ACC112 (cell line): ENCODE data around the gene FKBP3.
"Not testable (repeated sequence)": the region's sequence is repeated elsewhere in the genome, so short reads cannot be mapped to it uniquely, and the experiment has no call there.

Source experiments
- H2AFZ ChIP-seq: fragments of 200-600 bp; sonication (generic); one replicate; pipeline ENCODE4 v1.6.0; 2017; ENCODE audit warnings: antibody characterized with exemption, low read length; ENCODE audit not compliant: unreplicated experiment
- H3K27ac ChIP-seq: fragments of 200-600 bp; sonication (generic); 2 replicates; pipeline ENCODE4 v1.5.1; 2014; ENCODE audit warnings: low read depth, mild to moderate bottlenecking, antibody characterized with exemption, low read length, moderate library complexity
- H3K27me3 ChIP-seq: fragments of 200-600 bp; sonication (generic); 2 replicates; pipeline ENCODE4 v1.6.1; 2014; ENCODE audit warnings: mild to moderate bottlenecking, antibody characterized with exemption, low read length, moderate library complexity, mixed read lengths; ENCODE audit not compliant: insufficient read depth
- H3K36me3 ChIP-seq: fragments of 200-600 bp; sonication (generic); 2 replicates; pipeline ENCODE4 v1.6.1; 2016; ENCODE audit warnings: mild to moderate bottlenecking, antibody characterized with exemption, low read length, moderate library complexity, mixed read lengths; ENCODE audit not compliant: insufficient read depth
- H3K4me1 ChIP-seq: fragments of 200-600 bp; sonication (generic); one replicate; pipeline ENCODE4 v1.6.1; 2016; ENCODE audit warnings: low read length, mixed read lengths; ENCODE audit not compliant: insufficient read depth, unreplicated experiment, control insufficient read depth
- H3K4me3 ChIP-seq: fragments of 200-600 bp; sonication (generic); 2 replicates; pipeline ENCODE4 v1.5.1; 2014; ENCODE audit warnings: mild to moderate bottlenecking, low read depth, low read length
- H3K79me2 ChIP-seq: fragments of 200-600 bp; sonication (generic); one replicate; pipeline ENCODE4 v1.6.0; 2016; ENCODE audit warnings: low read length; ENCODE audit not compliant: control insufficient read depth, unreplicated experiment, insufficient read depth

The FKBP3 gene

GRCh38 chr14:45083617-45083975, 50.7 kb downstream of the FKBP3 start:
- Histone ChIP-seq H3K36me3 (no peaks in the 10 kb centered on the region), H3K4me1 (peaks cover 12% of the 10 kb centered on the region), H3K79me2 (peaks cover 46% of the 10 kb centered on the region), H2AFZ (peak overlapping the region; percentile 93), H3K27ac (no peak overlapping the region), H3K4me3 (peak overlapping the region; percentile 96), H3K27me3 (no peaks in the 10 kb centered on the region)

GRCh38 chr14:45082420-45082819, 51.9 kb downstream of the FKBP3 start:
- H3K79me2 ChIP-seq, result peaks cover 35% of the 10 kb centered on the region
- H3K4me3 ChIP-seq, result no peak overlapping the region
- no peak overlapping the region for H3K27ac ChIP-seq
- H3K36me3 ChIP-seq, result no peaks in the 10 kb centered on the region
- H2AFZ ChIP-seq, result no peak overlapping the region
- H3K4me1 ChIP-seq, result peaks cover 4% of the 10 kb centered on the region
- H3K27me3 ChIP-seq, result no peaks in the 10 kb centered on the region

- H3K27me3 ChIP-seq, H3K4me1 ChIP-seq, H3K4me3 ChIP-seq, H3K27ac ChIP-seq, H2AFZ ChIP-seq, H3K36me3 ChIP-seq: not testable (repeated sequence)
- H3K79me2 ChIP-seq, result peaks cover 22% of the 10 kb centered on the region
Observed at GRCh38 chr14:45081096-45081495, 53.2 kb downstream of the FKBP3 start.

- H3K27ac ChIP-seq, H3K36me3 ChIP-seq, H3K4me3 ChIP-seq, H3K4me1 ChIP-seq, H2AFZ ChIP-seq, H3K27me3 ChIP-seq: not testable (repeated sequence)
- peaks cover 16% of the 10 kb centered on the region for H3K79me2 ChIP-seq
Observed at GRCh38 chr14:45080416-45080968, 53.8 kb downstream of the FKBP3 start.

GRCh38 chr14:45078323-45078722, 56.0 kb downstream of the FKBP3 start:
- H3K4me3 ChIP-seq, result no peak overlapping the region
- no peak overlapping the region for H3K27ac ChIP-seq
- H3K79me2 ChIP-seq, result no peaks in the 10 kb centered on the region
- H3K4me1 ChIP-seq, result no peaks in the 10 kb centered on the region
- peaks cover 4% of the 10 kb centered on the region for H3K36me3 ChIP-seq
- no peaks in the 10 kb centered on the region for H3K27me3 ChIP-seq
- no peak overlapping the region for H2AFZ ChIP-seq

GRCh38 chr14:45073231-45073879, 60.9 kb downstream of the FKBP3 start:
- H3K4me3 ChIP-seq, result no peak overlapping the region
- H3K4me1 ChIP-seq, result no peaks in the 10 kb centered on the region
- no peaks in the 10 kb centered on the region for H3K79me2 ChIP-seq
- H3K36me3 ChIP-seq, result peaks cover 4% of the 10 kb centered on the region
- H3K27me3 ChIP-seq, result no peaks in the 10 kb centered on the region
- H2AFZ ChIP-seq, result no peak overlapping the region
- H3K27ac ChIP-seq, result no peak overlapping the region

GRCh38 chr14:45072126-45072525, 62.2 kb downstream of the FKBP3 start:
- Histone ChIP-seq H3K4me1 (no peaks in the 10 kb centered on the region), H3K79me2 (no peaks in the 10 kb centered on the region), H3K36me3 (peaks cover 4% of the 10 kb centered on the region), H3K27me3 (no peaks in the 10 kb centered on the region), H2AFZ (no peak overlapping the region), H3K27ac (no peak overlapping the region), H3K4me3 (no peak overlapping the region)

- Histone ChIP-seq H3K27me3 (no peaks in the 10 kb centered on the region), H2AFZ (no peak overlapping the region), H3K4me1 (no peaks in the 10 kb centered on the region), H3K27ac (no peak overlapping the region), H3K79me2 (no peaks in the 10 kb centered on the region), H3K4me3 (no peak overlapping the region), H3K36me3 (peaks cover 6% of the 10 kb centered on the region)
Observed at GRCh38 chr14:45070215-45070614, 64.1 kb downstream of the FKBP3 start.

- H3K4me3 ChIP-seq, result no peak overlapping the region
- no peaks in the 10 kb centered on the region for H3K79me2 ChIP-seq
Observed at GRCh38 chr14:45068396-45068795, 65.9 kb downstream of the FKBP3 start.

GRCh38 chr14:45066667-45067066, 67.6 kb downstream of the FKBP3 start:
- H3K27ac ChIP-seq, result no peak overlapping the region
- H3K4me3 ChIP-seq, result no peak overlapping the region
- H2AFZ ChIP-seq, result no peak overlapping the region
- no peaks in the 10 kb centered on the region for H3K4me1 ChIP-seq
- 0 out of 2 replicates have a peak, but pooled peaks cover 5% of the 10 kb centered on the region for H3K36me3 ChIP-seq
- H3K27me3 ChIP-seq, result no peaks in the 10 kb centered on the region
- no peaks in the 10 kb centered on the region for H3K79me2 ChIP-seq

More at GRCh38 chr14:45068396-45068795, 65.9 kb downstream of the FKBP3 start:
- H3K4me1 ChIP-seq, result no peaks in the 10 kb centered on the region
- no peak overlapping the region for H3K27ac ChIP-seq
- no peak overlapping the region for H2AFZ ChIP-seq
- H3K27me3 ChIP-seq, result no peaks in the 10 kb centered on the region
- H3K36me3 ChIP-seq, result 0 out of 2 replicates have a peak, but pooled peaks cover 2% of the 10 kb centered on the region

- H2AFZ ChIP-seq, result no peak overlapping the region
- no peak overlapping the region for H3K4me3 ChIP-seq
- H3K27ac ChIP-seq, result no peak overlapping the region
- H3K27me3 ChIP-seq, result no peaks in the 10 kb centered on the region
- no peaks in the 10 kb centered on the region for H3K79me2 ChIP-seq
- no peaks in the 10 kb centered on the region for H3K4me1 ChIP-seq
- H3K36me3 ChIP-seq, result 0 out of 2 replicates have a peak, but pooled peaks cover 5% of the 10 kb centered on the region
Observed at GRCh38 chr14:45065956-45066355, 68.3 kb downstream of the FKBP3 start.
